ENCODE measurements around the gene RDX.

Gene RDX

DNA sequence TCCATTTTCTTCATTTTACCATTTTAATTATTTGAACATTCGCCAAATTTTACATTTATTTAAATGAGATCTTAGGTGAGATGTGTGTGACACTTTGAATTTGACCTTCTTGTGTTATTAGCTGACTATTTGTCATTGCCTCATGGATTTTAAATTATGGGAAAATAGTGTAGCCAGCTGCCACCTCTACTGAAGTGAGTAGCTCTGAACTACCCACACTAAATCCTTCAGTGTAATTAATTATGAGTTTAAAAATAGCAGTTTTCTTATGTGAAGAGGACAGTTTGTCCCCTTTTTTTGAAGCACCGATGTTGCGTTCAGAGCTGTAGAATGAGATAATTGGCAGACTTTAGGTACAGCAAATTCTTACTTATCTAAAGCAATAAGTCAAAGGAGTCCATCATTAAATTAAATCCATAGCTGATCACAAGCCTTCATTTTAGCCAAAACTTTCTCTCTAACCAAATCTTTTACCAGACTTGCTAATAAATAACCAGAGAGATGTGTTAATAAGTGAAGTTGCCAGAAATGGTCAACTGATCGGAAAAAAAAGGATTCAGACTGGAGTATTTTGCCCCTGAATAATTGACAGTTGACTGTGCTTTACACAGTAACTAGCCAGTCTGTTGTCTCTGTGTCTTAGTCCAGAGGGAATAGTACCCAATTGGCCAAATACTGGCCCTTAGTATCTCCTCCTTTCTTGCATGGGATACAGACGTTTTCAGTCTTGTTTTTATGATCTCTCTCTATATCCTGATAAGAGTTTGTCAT is 128.2 kb downstream of the RDX start:
- DNase-seq: no peak

DNA sequence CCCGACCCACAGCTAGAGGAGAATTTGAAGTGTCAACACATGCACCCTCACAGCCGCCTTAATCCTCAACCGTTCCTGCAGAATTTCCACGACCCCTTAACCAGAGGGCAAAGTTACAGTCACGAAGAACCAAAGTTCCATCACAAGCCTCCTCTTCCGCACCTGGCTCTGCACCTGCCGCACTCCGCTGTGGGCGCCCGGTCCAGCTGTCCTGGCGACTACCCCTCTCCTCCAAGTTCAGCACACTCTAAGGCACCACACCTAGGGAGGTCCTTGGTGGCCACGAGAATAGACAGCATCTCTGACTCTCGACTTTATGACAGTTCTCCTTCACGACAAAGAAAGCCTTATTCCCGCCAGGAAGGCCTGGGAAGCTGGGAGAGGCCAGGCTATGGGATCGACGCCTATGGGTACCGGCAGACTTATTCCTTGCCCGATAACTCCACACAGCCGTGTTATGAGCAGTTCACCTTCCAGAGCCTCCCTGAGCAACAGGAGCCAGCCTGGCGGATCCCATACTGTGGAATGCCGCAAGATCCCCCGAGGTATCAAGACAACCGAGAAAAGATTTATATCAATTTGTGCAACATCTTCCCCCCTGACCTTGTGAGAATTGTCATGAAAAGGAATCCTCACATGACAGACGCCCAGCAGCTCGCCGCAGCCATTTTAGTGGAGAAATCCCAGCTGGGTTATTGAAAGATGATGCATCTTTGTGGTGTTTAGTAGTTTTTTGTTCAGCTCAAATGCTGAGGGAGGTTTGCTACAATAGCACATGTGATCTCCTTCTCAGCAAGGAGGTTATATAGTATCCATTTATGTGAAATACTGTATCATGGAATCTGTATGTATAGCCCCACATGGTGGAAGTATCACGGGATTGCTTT is 131.1 kb downstream of the RDX start:
- DNase-seq: no peak

DNA sequence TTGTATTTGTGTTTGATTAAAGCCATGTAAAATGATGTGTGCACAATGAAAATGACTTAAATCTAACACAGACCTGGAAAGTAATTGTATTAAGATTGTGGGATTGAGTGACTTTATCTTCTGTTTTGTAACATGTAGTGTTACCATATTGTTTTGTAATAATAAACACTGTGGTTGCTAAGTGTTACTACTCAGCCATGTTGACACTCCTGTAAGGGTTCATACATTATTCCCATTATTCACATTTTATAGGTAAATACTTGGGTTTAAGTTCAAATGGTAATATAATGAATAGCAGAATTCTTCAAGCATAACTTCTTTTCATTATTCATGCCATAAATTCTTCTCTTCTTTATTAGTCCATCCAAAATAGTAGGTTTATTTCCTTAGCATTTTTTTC is 134.2 kb downstream of the RDX start:
- no peak for DNase-seq

DNA sequence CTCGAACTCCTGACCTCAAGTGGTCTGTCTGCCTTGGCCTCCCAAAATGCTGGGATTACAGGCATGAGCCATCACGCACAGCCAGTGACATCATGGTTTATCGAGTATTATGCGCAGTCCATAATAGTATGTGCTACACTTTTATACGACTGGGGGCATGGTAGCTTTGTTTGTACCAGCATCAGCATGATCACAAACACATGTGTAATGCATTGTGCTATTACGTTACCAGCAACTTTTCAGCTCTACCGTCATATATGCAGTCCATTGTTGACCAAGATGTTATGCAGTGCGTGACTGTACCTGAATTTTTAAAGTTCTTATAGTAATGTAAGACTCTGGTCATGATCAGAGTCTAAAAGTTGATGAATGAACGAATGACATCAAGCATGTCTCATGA is 135.4 kb downstream of the RDX start:
- DNase-seq: no peak

DNA sequence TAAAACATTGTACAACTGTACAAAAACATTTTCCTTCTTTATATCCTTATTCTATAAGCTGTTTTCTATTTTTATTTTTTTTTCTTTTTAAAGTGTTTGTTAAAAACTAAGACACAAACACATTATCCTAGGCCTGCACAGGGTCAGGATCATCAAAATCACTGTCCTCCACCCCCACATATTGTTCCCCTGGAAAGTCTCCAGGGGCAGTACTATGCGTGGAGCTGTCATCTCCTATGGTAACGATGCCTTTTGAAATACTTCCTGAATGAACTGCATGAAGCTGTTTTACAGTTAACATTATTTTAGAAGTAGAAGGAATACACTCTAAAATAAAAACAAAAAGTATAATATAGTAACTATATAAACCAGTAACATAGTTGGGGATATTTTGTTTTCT is 136.0 kb downstream of the RDX start:
- DNase-seq: no peak

DNA sequence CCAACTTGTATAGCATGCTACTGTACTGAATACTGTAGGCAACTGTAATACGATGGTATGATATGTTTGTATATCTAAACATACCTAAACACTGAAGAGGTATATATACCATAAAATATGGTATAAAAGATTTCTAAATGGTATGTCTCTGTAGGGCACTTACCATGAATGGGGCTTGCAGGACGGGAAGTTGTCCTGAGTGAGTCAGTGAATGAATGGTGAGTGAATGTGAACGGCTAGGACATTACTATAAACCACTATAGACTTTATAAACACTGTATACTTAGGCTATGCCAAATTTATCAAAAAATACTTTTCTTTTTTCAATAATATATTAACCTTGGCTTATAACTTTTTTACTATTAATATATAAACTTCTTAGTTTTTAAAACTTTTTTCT is 136.4 kb downstream of the RDX start:
- no peak for DNase-seq

DNA sequence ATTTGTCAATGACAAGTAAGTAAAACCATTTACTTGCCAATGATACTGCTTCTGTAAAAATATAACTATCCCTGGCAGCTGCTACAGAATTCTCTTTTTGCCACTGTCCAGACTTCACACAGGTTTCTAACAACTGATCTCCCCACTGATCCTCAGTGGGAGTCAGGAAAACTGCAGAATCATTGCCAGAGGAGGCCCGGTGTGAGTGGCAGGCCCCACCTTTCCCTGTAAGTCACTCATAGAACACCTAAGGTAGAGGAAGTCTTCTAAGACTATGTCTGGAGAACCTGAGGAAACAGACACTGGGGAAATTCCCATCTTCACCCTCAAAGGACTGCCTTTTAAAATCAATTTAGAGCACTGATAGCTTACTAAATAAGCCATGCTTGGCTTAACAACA is 136.9 kb downstream of the RDX start:
- DNase-seq: no peak

DNA sequence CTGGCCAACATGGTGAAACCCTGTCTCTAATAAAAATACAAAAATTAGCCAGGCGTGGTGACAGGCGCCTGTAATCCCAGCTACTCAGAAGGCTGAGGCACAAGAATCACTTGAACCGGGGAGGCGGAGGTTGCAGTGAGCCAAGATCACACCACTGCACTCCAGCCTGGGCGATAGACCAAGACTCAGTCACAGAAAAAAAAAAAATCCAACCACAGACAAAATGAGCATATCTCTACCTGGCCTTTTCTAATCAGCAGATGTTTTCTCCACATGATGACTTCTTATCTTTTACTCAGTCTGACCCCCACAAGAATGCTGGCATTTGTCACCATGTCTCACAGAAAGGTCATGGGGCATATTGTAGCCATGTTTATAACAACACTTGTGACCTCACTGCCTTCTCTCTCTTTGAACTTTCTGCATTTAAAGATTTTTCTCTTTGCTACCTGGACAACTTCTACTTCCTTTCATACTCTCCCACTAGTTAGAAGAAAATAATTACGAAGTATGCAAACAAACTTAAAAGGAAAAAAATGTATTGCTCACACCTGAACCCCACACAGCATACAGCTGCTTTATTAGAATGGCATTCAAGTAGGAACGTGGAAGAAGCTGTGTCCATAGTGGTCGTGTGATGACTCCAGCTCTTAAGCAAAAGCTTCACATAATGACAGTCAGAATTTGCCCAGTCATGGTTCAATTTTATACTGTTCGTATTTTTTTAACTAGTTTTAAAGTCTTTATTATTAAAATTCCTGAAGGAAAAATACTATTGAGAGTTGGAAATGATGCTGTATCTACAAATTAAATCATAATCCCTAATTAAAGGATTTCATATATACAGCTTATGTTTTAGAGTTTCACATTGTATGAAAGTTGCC is 137.9 kb downstream of the RDX start:
- DNase-seq: no peak

DNA sequence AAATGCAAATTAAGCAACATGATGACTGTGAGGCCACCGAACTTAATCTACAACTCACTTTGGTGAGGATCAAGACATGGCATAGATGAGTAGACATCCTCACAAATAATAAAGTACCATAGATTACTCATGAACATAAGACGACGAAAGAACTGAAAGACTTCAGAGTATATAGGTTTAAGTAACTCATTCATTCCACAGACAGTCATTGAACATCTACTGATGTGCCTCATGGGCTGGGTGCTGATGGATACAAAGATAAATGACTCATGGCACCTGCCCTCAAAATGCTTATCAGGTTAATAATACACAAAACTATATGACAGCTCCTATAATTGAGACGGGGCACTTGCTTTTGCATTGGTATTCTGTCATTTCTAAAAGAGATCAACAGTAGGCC is 139.9 kb downstream of the RDX start:
- DNase-seq: no peak

DNA sequence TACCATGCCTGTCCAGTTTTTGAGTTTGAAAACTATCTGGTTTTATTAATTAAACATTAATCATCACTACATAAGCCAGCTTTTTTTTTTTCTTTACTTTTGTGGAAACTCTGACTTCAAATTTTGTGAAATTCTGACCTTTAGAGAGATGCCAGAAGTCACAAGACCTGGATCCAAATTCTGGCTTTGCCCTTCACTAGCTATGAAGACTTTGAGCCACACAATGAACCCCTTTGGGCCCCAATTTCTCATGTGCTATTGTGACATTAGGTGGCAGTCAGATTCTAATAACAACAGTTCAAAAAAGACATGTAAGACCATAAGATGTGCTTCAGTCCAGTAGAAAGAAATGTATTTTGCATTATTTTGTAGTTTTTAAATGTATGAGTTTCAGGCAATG is 142.9 kb downstream of the RDX start:
- no peak for DNase-seq

DNA sequence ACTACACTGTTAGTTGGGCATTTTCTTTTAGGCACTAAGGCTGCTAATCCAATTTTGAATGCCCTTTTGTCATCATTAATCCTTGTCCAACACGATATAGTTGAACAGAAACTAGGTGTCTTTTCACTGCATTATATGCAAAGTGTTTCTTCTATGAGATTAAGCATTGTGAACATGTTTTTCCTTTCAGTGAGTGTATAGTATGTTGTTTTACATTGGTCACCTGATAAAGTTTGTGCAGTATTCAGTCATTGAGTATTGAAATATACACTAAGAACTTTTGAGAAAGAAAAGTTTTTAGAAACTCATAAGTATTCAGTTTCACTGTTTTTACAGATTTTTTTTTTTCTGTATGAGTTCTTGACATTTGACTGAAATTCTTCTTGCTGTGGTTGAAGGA is 144.2 kb downstream of the RDX start:
- no peak for DNase-seq

DNA sequence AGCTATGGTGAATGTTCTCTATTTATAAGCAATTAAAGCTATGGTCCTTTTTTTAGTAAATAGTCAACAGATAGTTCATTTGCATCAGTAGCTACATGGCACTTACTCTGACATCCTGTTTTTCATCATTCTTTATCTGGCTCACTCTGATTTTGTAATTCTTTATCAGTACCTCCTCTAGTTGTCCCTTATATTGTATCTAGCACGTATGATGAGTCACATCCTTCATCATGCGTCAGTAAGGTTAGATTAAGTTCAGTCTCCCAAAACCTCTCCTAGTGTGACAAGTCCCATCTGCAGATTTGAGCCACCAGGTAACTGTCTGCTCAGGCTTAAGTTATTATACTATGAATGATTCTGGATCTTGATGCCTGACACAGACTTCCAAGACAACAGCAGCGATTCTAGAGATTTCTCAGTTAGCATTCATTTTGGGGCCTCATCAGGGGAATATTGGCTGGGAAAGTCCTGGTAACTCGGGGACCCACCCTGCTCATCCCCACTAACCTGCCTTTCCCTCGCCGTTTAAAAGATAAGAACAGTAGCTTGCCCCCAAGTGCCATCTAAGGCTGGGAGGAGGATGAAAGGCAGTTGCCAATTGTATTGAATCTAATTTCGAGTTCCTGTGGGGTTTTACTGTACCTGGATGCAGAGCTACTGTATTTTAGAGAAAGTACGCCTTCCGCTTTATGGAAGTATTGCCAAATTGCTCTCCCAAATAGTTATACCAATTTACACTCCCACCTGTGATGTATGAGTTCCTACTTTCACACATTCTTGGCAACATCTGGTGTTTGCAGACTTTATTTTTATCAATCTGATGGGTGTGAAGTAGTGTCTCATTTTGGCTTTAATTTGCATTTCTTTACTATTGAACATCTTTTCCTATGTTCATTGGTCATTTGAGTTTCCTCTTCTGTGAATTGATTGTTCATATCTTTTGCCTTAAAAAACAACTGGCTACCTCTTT is 147.4 kb downstream of the RDX start:
- no peak for DNase-seq

DNA sequence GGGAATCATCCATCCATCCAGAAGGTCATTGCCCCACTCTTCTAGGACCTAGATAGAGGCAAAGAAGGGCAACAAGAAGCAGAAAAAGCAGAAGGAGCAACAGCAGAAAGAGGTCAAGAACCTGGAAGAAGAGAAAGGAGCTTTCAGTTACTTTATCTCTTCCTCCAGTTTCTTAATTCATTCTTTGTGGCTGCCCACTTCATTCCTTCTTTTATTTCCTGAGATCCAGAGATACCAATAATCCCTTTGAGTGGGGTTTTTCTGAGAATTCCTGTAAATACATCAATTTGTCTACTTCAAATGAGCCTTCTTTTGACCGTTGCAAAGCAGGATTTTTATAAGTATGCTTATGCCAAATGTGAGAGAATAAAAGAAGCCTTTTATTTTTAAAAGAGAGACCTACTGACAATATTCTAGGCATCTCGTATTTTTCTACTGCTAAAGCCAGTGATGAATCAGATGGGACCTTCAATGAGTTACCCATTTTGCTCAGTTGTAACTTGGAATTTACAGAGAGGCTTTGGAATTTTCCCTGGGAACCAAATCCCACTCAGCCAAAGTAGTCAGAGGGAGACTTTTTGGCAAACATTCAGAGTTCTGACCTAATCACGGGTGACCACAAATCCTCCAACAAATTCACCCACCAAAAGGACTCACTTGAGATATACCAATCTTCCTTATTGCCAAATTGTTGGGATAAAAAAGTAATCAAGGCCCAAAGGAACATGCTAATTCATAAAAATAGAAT is 148.3 kb downstream of the RDX start:
- DNase-seq: no peak

DNA sequence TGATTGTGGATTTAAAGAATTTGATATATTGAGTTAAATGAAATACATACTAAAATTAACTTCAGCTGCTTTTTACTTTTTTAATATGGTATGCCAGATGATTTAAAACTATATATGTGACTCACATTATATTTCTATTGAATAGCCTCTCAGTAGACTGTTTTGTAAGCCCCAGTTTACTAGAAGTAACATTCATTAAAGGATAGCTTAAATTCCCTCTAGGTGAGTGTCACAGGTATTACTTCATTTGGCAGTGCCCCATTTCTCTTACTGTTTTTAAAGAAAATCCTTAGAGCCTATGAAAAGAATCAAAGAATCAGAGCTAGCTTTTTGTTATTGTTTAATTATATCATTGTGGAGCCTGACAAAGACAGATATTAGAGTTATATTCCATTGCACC is 154.6 kb downstream of the RDX start:
- DNase-seq: no peak

DNA sequence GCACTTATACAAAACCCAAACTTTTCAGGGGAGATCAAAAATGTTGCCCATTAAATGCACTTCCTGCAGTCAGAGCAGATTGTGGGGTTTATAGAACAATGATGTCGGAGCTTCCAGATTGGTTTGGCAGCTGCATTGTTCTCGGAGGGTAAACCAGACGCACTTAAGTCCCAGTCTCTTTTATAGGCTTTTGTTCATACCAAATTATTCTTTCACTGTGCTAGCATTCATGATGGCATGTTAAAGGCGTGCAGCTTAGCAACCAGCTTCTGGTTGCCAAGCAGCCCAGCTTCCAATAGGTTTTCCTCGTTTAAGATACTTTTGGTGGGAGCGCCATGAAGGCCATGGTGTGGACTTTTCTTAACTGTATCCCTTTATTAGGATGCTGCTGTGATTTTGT is 162.3 kb downstream of the RDX start:
- DNase-seq: no peak

DNA sequence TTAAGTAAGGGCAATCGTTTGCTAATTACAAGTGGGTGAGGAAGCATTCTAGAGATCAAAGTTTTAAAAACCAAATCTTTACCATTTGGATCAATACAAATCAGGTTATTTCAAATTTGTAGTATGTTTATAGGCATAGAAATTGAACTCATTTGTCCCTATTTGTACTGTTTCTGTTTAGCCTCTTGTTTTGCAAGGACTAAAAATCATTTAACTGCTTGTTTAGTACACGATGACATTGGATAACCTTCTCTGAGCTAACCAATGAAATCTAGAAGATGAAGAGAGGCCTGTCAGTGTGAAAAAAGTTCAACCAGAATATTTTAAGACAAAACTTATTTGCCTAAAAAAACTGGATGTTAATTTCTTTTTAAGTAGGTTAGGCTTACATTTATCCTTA is 163.3 kb downstream of the RDX start:
- no peak for DNase-seq

DNA sequence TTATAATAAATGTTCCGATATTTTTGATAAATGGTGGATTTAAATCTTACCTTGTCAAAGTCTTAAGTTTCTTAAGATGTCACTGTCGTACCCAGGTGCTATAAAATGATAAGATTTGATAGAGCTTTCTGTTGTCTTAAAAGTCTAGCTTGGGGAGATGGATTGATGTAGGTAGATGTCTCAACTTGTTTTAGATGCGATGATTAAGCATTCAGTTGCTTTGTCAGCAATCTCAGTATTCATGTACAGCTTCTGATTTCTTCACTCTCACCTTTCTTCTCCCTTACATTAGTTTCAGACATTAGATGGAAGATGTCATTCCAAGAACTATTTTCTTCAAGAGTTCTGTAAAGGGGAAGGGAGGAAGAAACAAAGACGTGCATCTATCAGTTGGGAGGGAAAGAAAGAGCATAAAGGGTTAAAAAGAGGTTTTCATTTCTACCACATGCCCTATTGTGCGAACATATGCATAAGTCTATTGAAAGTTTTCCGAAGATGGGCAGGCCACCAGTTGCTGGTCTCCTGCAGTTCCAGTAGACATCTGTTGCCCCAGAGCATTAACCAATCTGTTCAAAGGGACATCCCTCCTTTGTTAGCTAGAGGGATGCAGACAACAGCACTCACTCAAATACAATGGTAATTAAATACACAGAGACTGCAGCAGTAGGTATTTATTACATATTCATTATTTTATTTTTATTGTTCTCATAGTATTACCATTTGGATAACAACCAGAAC is 164.9 kb downstream of the RDX start:
- no peak for DNase-seq

DNA sequence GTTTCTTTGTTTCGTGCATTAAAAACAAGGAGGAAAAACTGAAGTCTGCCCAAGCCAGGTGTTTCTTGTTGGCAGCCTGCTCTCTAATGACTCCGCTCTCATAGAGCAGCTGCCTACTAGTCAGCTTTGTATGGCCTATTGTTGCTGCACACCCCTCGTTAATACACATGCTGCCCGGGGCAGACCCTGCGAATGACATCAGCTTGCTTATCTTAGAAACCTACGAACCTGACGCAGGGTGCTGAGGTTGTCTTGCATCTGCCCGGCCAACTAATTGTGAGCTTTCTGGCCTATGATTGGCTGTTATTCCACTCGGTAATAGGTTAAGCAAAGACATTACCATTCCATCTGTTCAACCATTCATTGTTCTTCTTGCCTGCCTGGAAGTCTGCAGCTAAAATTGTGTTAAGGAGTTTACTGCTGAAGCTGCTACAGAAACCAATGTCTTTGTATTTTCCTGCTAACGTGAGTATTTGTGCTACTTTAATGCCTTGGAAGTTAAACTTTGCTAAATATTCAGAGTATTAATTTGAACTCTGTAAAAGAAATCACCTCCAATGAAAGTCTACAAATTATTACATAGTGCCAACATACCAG is 165.7 kb downstream of the RDX start:
- no peak for DNase-seq

DNA sequence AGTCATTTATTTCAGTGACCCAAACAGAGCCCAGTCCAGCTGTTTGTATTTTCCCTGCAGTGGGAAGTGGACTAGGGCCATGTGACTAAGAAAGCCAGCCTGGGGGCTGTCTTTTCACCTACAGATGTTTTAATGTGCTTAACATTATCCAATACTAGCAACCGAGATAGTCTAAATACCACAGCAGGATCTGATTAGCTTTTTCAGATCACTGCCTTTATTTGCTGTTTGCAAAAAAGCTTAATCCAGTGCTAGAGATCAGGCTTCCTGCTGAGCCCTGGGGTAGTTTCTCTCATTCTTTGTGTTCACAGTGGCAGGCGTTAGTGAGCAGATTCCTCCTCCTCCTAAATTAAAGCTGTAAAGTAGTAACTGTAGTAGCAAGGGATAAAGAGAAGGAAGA is 168.3 kb downstream of the RDX start:
- DNase-seq: no peak

DNA sequence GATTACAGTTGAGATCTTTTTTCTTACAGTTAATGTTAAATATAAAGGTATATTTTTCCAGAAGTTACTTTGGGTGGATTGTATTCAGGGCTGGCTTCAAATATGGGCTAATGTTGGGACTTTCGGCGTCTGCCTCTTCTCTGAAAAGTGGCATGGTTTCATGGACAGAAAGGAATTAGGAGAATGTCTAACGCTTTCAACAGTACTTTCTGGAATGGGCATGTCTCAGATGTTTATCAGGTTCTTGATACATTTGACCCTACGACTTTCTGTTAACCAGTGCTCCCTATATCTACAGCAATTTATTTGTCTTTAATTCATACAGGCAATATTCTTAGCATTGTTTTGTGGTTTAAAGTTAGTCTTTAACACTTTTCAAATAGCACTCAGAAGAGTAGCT is 169.5 kb downstream of the RDX start:
- DNase-seq: no peak
